ENCODE measurements around the gene SMOC1.

DNA sequence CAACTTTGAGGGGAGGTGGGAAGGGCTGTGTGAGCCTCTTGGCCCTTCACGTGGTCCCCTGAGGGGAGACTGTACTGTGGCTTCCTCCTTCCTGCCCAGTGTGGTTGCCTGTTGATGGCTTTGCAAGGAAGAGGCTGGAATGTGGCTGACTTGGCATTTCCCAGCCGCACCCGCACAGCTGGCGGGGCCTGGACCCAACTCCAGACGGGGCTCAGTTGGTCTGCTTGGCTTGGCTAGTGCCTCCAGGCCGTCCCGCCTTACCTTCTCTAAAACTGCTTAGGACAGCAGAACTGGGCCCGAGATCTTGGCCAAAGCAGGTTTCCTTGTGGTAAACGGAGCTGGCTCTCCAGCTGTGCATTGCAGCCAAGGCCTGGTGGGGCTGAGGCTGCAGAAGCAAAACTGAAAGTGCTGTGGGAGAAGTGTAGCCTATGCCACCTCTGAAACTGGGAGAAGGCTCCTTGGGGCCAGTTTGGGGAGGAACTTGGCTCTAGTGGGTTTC lies 139.5 kb downstream of the SMOC1 start:
- TF ChIP-seq, protein P1, sequence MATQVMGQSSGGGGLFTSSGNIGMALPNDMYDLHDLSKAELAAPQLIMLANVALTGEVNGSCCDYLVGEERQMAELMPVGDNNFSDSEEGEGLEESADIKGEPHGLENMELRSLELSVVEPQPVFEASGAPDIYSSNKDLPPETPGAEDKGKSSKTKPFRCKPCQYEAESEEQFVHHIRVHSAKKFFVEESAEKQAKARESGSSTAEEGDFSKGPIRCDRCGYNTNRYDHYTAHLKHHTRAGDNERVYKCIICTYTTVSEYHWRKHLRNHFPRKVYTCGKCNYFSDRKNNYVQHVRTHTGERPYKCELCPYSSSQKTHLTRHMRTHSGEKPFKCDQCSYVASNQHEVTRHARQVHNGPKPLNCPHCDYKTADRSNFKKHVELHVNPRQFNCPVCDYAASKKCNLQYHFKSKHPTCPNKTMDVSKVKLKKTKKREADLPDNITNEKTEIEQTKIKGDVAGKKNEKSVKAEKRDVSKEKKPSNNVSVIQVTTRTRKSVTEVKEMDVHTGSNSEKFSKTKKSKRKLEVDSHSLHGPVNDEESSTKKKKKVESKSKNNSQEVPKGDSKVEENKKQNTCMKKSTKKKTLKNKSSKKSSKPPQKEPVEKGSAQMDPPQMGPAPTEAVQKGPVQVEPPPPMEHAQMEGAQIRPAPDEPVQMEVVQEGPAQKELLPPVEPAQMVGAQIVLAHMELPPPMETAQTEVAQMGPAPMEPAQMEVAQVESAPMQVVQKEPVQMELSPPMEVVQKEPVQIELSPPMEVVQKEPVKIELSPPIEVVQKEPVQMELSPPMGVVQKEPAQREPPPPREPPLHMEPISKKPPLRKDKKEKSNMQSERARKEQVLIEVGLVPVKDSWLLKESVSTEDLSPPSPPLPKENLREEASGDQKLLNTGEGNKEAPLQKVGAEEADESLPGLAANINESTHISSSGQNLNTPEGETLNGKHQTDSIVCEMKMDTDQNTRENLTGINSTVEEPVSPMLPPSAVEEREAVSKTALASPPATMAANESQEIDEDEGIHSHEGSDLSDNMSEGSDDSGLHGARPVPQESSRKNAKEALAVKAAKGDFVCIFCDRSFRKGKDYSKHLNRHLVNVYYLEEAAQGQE (IDR thresholded peaks at IDR 0.05; ENCODE audit: insufficient read depth in 1 of 2, low read depth in 2 of 2, low read length in 1 of 2), result no peak
- TF ChIP-seq, protein P2, sequence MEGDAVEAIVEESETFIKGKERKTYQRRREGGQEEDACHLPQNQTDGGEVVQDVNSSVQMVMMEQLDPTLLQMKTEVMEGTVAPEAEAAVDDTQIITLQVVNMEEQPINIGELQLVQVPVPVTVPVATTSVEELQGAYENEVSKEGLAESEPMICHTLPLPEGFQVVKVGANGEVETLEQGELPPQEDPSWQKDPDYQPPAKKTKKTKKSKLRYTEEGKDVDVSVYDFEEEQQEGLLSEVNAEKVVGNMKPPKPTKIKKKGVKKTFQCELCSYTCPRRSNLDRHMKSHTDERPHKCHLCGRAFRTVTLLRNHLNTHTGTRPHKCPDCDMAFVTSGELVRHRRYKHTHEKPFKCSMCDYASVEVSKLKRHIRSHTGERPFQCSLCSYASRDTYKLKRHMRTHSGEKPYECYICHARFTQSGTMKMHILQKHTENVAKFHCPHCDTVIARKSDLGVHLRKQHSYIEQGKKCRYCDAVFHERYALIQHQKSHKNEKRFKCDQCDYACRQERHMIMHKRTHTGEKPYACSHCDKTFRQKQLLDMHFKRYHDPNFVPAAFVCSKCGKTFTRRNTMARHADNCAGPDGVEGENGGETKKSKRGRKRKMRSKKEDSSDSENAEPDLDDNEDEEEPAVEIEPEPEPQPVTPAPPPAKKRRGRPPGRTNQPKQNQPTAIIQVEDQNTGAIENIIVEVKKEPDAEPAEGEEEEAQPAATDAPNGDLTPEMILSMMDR (IDR thresholded peaks at IDR 0.05), result no peak
- TF ChIP-seq POLR2AphosphoS5 (IDR thresholded peaks at IDR 0.05; ENCODE audit: low read depth, low read length), result no peak

Data from Panc1 (cell line).